ENCODE data around the gene TMEM178B.

DNA sequence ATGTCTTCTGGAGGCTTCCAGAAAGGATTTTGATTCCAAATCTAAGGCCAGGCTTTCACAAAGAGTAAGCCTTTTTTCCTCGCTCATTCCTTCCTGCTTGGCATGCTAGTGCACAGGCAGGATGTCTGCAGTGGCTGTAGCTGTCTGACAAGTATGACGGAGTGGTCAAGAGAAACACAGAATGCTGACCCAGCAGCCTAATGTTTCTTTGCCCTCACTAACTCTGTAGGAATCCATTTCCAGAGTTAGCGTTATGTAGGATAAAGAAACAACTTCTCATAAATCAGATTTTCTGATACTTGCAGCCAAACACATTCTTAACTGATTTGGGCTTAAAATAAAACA lies 286.5 kb downstream of the TMEM178B start:
- TF ChIP-seq, protein P1, sequence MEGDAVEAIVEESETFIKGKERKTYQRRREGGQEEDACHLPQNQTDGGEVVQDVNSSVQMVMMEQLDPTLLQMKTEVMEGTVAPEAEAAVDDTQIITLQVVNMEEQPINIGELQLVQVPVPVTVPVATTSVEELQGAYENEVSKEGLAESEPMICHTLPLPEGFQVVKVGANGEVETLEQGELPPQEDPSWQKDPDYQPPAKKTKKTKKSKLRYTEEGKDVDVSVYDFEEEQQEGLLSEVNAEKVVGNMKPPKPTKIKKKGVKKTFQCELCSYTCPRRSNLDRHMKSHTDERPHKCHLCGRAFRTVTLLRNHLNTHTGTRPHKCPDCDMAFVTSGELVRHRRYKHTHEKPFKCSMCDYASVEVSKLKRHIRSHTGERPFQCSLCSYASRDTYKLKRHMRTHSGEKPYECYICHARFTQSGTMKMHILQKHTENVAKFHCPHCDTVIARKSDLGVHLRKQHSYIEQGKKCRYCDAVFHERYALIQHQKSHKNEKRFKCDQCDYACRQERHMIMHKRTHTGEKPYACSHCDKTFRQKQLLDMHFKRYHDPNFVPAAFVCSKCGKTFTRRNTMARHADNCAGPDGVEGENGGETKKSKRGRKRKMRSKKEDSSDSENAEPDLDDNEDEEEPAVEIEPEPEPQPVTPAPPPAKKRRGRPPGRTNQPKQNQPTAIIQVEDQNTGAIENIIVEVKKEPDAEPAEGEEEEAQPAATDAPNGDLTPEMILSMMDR (IDR thresholded peaks at IDR 0.05), result no peak
- TF ChIP-seq EZH2 (IDR thresholded peaks at IDR 0.05; ENCODE audit: borderline replicate concordance, insufficient read depth, low read depth, low read length, poor library complexity, severe bottlenecking), result no peak

All from B cell (primary cell).